ENCODE measurements around the gene BPIFA1. TPM values are rescaled to one million over a fixed set of nuclear protein-coding genes. Genes with fewer than 3 reads are reported as not detected.

BPIFA1 gene
- total and polyA plus RNA-seq, 11 donors = not detected

DNA sequence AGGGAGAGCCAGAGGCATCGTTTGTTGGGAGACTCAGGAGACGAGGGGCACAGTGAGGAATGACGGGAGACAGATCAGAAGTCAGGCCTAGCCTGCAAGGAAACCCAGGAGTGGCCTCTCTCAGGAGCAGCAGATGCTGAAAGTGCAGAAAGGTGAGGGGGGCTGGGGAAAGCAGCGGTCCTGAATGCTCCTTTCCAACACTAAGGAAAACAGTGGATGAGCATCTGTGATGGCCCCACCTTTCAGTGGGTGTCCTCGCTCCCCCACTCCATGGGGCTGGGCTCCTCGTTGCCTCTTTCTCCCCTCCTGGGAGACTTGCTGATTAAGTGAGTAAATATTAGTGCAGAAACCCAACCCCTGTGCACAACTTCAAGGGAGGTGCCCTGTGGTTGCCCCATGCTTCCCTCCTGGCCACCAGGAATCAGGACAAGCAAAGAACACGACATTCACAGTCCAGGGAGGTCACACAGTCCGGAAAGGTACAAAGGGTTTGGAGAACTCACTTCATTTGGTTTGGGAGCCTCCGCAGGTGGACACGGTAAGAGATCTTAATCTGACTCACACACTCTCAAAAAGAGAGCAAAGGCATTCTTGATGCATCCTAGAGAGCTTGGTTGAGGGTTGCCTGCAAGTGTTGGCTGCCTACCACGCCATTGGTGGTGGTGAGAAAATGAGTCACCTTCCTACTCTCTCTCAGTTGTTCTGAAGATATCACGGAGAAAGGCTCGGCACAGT is 37.5 kb downstream of the BPIFA1 start:
- Histone ChIP-seq H3K36me3 (no peaks in the 10 kb centered on the region), H3K27me3 (peaks cover 0 to 17% (median 5%) of the 10 kb centered on the region in 9 donors), H3K9me3 (no peaks in the 10 kb centered on the region), H3K4me3 (no peak overlapping the region), H3K4me1 (no peaks in the 10 kb centered on the region), H3K27ac (no peak overlapping the region)
- ATAC-seq = no peak
- TF ChIP-seq POLR2A (IDR thresholded peaks at IDR 0.05) = no peak
- TF ChIP-seq, protein P1, sequence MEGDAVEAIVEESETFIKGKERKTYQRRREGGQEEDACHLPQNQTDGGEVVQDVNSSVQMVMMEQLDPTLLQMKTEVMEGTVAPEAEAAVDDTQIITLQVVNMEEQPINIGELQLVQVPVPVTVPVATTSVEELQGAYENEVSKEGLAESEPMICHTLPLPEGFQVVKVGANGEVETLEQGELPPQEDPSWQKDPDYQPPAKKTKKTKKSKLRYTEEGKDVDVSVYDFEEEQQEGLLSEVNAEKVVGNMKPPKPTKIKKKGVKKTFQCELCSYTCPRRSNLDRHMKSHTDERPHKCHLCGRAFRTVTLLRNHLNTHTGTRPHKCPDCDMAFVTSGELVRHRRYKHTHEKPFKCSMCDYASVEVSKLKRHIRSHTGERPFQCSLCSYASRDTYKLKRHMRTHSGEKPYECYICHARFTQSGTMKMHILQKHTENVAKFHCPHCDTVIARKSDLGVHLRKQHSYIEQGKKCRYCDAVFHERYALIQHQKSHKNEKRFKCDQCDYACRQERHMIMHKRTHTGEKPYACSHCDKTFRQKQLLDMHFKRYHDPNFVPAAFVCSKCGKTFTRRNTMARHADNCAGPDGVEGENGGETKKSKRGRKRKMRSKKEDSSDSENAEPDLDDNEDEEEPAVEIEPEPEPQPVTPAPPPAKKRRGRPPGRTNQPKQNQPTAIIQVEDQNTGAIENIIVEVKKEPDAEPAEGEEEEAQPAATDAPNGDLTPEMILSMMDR (IDR thresholded peaks at IDR 0.05) = no peak
- DNase-seq = no peak
- 54 to 56% (median 55%) methylated on average over 13 of the region's 13 CpGs for WGBS, 4 donors
- intact Hi-C loops (cut with DNase I) = no loop called here

DNA sequence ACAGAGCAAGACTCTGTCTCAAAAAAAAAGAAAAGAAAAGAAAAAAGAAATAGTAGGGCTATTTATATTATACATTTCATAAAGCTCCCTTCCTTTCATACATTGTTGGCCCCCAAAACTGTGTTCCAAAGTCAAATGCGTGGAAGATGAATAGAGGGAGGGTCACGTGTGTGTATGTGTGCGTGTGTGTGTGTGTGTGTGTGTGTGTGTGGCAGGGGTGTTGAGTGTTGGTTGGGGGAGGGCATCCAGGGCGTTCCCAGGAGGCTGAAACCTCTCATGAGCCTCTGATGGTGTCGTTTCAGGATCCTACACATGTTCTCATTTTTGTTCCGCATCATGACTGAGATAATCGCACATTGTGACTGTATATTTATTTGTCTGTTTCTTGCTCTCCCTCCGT is 39.4 kb downstream of the BPIFA1 start:
- DNase-seq (no peak), ATAC-seq (no peak)
- H3K36me3 ChIP-seq = no peaks in the 10 kb centered on the region
- peaks cover 0 to 19% (median 4%) of the 10 kb centered on the region in 9 donors for H3K27me3 ChIP-seq
- H3K4me1 ChIP-seq = no peaks in the 10 kb centered on the region
- no peak overlapping the region for H3K4me3 ChIP-seq
- TF ChIP-seq, protein P1 (IDR thresholded peaks at IDR 0.05) = no peak
- TF ChIP-seq POLR2A (IDR thresholded peaks at IDR 0.05) = no peak
- H3K27ac ChIP-seq = no peak overlapping the region
- WGBS, 4 donors = 61 to 77% (median 75%) methylated on average over 8 of the region's 8 CpGs
- H3K9me3 ChIP-seq = no peaks in the 10 kb centered on the region
- intact Hi-C loops (cut with DNase I) = no loop called here

DNA sequence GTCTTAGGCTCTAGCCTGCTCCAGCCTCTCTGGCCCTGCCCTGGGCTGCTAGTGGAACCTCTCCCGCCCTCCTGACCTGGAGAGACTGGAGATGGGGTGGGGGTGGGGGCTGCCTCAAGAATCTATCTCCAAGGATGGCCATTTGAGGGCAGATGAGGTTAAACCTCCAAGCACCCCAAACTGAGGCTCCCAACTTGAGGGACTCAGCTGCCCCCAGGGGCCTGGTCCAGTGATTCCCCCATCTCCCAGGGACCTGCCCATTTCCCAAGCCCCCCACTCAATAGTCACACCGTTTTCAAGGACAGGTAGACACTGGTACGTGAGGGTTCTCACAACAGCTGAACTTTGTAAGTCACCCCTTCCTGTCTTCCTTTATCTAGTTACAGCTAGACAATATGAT is 40.1 kb downstream of the BPIFA1 start:
- no peak for DNase-seq
- Histone ChIP-seq H3K36me3 (no peaks in the 10 kb centered on the region), H3K27me3 (peaks cover 0 to 20% (median 3%) of the 10 kb centered on the region in 9 donors), H3K27ac (no peak overlapping the region), H3K4me1 (no peaks in the 10 kb centered on the region), H3K4me3 (no peak overlapping the region), H3K9me3 (no peaks in the 10 kb centered on the region)
- no peak for ATAC-seq
- TF ChIP-seq, protein P1 (IDR thresholded peaks at IDR 0.05) = no peak
- TF ChIP-seq POLR2A (IDR thresholded peaks at IDR 0.05) = no peak
- 47 to 61% (median 55%) methylated on average over 3 of the region's 3 CpGs for WGBS, 4 donors
- intact Hi-C loops (cut with DNase I) = no loop called here

DNA sequence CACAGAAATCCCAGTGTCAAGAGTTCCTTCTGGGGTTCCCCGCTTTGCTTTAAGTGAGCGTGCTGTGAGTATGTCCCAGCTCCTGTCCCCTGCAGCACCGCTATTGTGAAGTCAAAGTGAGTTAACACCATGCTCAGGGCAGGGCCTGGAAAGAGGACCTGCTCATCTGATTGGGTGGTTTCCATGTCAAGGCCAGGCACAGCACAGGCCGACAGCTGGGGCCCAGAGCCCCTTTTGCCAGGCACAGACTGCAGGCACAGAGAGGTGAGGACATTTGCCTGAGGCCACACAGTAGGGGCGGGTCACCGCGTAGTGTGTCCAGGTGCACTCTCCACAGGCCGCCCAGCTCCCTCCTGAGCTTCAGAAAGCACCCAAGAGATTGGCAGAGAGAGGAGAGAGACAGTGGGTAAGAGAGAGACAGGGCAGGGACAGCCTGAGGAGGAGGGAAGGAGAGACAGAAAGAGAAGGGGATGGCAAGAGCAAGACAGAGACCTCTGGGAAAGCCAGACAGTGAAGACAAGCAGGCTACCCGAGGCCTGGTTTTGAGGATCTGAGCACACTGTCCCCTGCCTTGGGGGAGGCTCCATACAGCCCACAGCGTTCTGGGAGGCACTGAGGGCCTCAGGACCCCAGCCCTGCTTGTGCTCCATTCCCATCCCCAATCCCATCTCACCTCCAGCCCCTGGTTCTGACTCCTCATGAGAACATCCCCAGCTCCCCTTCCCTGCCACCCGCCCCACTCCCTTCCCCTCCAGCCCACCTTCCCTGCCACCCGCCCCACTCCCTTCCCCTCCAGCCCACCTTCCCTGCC is 40.7 kb downstream of the BPIFA1 start:
- ATAC-seq = no peak
- H3K9me3 ChIP-seq = no peaks in the 10 kb centered on the region
- H3K27ac ChIP-seq = no peak overlapping the region
- TF ChIP-seq POLR2A (IDR thresholded peaks at IDR 0.05) = no peak
- TF ChIP-seq, protein P1 (IDR thresholded peaks at IDR 0.05) = no peak
- intact Hi-C loops (cut with DNase I) = no loop called here
- H3K36me3 ChIP-seq = no peaks in the 10 kb centered on the region
- no peak for DNase-seq
- 70 to 82% (median 74%) methylated on average over 9 to 12 of the region's 12 CpGs for WGBS, 4 donors
- no peaks in the 10 kb centered on the region for H3K4me1 ChIP-seq
- peaks cover 0 to 22% (median 4%) of the 10 kb centered on the region in 9 donors for H3K27me3 ChIP-seq
- H3K4me3 ChIP-seq = no peak overlapping the region

Measured in heart left ventricle (tissue), 16 donors.